Cardiac fibroblast (primary cell): ENCODE data around the gene SELENOM.

Source experiments
- DNase-seq, 2 donors: peaks; one replicate each; pipeline versions ENCODE4 v3.0.0 to v3.0.0-alpha.2; 2010; ENCODE audit warnings: low read depth in 2 of 2
- H3K4me3 ChIP-seq, 2 donors: replicated peaks in 1 of 2; 1 replicate in 1 of 2; 2 replicates in 1 of 2; pipeline ENCODE4 v1.5.1; 2011; ENCODE audit warnings: low read depth in 2 of 2, low read length in 2 of 2, mild to moderate bottlenecking in 2 of 2, moderate library complexity in 1 of 2
- CTCF ChIP-seq: IDR thresholded peaks from one replicate; pipeline ENCODE4 v1.5.1; 2011; ENCODE audit warnings: low read depth, mild to moderate bottlenecking, low read length, inconsistent platforms

The SELENOM gene

GRCh38 chr22:31088233-31088986, 19.0 kb downstream of the SELENOM start:
- no peak for TF ChIP-seq CTCF
- no peak overlapping the region for H3K4me3 ChIP-seq
- no peak for DNase-seq

GRCh38 chr22:31087744-31088215, 19.6 kb downstream of the SELENOM start:
- TF ChIP-seq CTCF = no peak
- no peak for DNase-seq
- H3K4me3 ChIP-seq = no peak overlapping the region

- H3K4me3 ChIP-seq = no peak overlapping the region
- no peak for DNase-seq
- no peak for TF ChIP-seq CTCF
These were observed 20.6 kb downstream of the SELENOM start for GRCh38 chr22:31086703-31087330.

- DNase-seq = no peak
- TF ChIP-seq CTCF = no peak
- peak overlapping the region; percentile 75 to 90 for H3K4me3 ChIP-seq
These were observed 21.4 kb downstream of the SELENOM start for GRCh38 chr22:31085928-31086327.

- peak overlapping the region; percentile 75 to 90 for H3K4me3 ChIP-seq
- peak; percentile 36 to 54 for DNase-seq
- TF ChIP-seq CTCF = no peak
These were observed 21.9 kb downstream of the SELENOM start for GRCh38 chr22:31085493-31085824.

GRCh38 chr22:31084811-31085492, 22.4 kb downstream of the SELENOM start:
- DNase-seq = peak; percentile 82 to 91
- peak; percentile 64 for TF ChIP-seq CTCF
- H3K4me3 ChIP-seq = peak overlapping the region; percentile 75 to 90
